Right kidney (tissue), 1 donor: Measurements from ENCODE around the gene ASB5.
"Not testable (repeated sequence)": the region's sequence is repeated elsewhere in the genome, so short reads cannot be mapped to it uniquely, and the experiment has no call there.

ENCODE experiments used
- DNase-seq: peaks from one replicate; pipeline ENCODE4 v3.0.0-alpha.2; 2016

ASB5 gene

DNA sequence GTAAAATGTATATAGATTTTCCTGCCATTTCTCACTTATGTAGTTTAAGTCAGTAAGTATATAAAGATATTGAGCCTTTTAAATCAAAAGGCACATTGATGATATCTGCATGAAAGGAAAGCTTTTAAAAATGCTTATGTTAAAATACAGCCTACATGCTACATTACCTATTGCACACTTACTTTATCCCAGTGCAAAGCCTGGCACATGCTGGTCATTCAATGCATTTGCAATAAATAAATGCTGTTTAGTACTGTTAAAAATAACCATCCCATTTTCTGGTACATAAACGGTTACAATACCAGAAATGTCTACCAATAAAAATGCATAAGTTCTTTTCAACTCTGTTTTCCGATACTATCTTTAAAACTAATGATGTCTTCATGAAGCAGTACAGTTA is 51.5 kb downstream of the ASB5 start:
- DNase-seq: no peak

DNA sequence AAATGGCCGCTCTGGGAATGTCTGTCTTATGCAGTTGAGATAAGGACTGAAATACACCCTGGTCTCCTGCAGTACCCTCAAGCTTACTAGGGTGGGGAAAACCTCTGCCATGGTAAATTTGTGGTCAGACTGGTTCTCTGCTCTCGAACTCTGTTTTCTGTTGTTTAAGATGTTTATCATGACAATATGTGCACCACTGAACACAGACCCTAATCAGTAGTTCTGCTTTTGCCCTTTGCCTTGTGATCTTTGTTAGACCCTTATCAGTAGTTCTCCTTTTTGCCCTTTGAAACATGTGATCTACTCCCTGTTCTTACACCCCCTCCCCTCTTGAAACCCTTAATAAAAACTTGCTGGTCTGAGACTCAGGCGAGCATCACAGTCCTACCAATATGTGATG is 56.7 kb downstream of the ASB5 start:
- DNase-seq: not testable (repeated sequence)

DNA sequence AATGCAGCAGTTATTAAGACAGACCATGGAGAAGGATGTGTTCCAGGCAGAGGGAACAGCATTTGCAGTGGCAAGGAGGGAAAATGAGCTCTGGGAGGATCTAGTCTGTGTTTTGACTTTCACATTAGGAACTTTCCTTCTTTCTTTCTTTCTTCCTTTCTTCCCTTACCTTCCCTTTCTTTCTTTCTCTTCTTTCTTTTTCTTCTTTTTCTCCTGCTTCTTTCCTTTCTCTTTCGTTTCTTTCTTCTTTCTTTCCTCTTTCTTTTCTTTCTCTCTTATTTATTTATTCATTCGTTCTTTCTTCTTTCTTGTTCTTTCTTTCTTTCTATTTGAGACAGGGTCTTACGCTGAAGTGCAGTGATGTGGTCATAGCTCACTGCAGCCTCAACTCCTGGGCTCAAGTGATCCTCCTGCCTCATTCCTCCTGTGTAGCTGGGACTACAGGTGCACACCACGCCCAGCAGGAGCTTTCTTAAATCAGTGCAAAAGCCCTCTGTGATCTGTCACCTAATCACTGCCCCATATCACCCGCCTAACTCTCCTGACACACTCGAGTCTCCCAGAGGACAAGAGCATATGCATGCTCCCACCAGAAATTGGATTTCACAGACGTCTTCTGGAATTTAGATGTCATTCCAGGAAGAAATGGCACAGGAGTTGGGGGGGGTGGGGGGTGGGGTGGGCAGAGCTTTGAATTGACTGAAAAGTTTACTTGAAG is 58.3 kb downstream of the ASB5 start:
- no peak for DNase-seq

DNA sequence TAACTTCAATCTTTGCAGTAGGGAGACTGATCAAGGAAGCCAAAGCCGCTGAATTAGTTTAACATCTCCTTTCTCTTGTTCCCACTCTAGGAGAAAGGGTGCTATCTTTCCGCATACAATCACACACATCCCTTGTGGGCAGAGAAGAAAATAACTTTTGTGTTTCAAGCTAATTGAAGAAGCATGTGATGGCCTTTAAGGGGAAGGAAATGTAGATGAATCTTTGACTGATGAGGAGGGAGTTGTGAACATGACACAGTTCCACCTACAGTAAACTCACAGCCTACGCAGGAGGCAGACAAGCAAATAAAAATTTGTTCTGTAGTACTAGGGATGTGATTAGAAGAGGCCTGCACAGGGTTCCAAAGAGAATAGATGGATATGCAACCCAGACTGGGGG is 58.9 kb downstream of the ASB5 start:
- no peak for DNase-seq

DNA sequence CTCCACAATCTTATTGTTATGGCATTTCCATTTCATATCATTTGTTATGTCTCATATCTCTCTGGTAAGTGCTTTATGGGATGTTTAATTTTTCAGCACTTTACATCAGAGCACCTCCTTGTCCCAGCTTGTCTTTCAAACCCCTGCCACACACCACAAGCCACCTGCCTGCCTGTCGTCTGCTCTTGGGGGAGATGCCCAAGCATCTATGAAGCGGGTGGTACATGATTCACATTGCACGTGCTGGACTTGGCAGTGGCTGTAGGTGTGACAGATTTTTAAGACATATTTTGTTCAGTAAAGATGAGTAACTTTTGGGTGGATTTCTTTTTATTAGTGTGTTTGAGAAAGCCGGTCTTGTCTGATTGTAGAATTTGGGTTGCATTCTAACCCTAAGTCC is 59.5 kb downstream of the ASB5 start:
- DNase-seq: no peak

DNA sequence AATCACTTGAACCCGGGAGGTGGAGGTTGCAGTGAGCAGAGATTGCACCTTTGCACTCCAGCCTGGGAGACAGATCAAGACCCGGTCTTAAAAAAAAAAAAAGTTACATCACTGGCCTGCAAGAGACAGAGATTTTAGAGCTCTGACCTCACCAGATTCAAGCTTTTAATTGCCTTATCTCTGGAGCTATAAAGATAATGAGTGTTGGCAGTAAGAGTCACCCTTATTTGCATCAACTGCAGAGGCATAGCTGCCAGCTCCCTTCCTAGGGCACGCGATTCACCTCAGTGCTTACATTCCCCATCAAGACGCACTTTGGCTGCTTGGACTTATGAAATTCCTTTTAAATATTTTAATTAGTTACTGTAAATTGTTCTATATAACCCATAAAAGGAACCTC is 61.2 kb downstream of the ASB5 start:
- no peak for DNase-seq

DNA sequence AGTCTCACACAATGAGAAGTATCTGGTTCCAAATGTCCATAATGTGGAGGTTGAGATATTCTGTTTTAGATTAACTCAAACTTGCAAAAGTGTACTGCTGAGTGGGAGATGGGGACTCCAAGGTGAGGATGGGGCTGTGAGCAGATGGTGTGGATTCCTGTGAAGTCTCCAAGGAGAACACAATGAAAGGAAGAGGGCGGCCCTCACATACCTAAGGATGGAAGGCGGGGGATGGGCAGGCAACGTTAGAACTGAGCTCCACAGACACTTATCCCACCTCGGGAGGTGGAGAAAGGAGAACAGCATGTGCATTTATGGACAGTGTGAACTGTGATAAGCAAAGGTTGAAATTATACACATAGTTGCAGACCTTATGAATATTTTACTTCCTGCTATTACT is 63.7 kb downstream of the ASB5 start:
- DNase-seq: no peak

DNA sequence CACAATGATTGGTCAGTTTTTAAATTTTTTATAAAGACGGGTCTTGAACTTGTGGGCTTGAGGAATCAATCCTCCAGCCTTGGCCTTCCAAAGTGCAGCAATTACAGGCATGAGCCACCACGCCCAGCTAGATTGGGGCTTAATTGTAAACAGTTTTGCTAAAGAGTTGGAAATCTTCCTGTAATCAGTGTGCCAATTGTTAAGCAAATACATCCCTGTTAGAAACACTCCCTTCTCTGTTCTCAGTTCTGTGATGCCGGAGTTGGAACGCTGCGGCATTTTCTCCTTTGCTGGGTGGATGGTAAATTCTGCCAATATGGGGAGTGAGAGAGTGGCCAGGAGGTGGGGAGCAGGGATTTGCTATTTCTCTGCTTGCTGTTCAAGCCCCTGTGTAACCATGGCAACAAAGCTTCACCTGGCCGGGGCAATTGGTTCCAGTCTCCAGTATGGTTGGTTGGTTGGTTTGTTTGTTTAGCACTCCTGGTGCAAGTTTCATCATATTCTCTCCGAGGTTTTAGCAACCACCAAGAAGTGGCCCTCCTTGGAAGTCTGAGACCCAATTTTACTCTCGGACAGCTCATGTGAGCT is 70.6 kb downstream of the ASB5 start:
- no peak for DNase-seq

DNA sequence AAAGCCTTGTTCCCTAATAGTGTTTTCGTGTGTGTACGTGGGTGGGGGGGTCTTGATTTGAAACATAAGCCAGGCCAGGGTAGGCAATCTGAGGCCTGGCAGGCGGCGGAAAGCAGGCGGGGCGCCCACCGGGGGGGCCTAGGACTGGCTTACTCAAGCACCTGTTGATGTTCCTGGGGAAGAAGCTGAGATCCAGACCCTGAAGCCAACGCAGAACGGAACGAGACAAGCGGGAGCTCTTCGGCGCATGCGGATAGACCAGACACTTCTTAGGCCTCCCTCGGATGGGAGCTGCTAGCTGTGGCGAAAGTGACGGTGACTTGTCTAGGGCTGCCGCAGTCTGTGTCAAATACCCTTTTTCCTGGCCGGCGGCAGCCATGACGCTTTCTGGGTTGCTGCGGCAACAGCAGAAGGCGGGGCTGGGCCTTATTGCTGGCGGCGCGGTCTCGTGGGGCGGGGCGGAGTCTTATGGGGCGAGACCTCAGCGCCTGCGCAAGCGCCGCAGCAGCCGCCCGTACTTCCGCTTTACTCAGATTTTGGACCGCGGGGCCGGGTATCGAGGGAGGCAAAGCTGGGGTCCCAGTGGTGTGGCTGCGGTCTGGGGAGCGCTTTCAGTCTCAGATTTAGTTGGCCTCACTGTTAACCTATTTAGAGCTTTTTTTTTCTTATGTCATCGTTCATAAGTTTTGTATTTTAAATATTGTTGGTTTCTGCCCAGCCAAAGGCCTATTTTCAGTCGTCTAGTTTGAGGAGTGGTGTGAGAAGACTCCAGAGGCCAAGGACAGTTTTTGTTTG is 73.6 kb downstream of the ASB5 start, which contains the start of gene SPATA4:
TSS of gene SPATA4 (minus strand) at position 402 of the 795 bp plus-strand sequence. CDS start at position 379, 23 bp downstream.
- DNase-seq: peak; percentile 85

DNA sequence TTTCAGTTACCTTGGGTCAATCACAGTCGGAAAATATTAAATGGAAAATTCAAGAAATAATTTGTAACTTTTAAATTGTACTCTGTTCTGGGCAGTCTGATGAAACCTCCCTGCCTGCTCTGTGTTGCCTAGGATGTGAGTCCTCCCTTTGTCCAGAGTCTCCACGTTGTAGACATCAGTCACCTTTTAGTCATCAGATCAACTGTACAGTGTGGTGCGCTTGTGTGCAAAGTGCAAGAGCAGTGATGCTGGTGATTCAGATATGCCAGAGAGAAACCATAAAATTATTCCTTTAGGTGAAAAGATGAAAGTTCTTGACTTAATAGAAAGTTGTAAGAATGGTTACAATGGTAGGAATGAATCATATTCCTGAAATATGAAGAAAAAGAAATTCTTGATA is 75.1 kb downstream of the ASB5 start:
- DNase-seq: no peak

DNA sequence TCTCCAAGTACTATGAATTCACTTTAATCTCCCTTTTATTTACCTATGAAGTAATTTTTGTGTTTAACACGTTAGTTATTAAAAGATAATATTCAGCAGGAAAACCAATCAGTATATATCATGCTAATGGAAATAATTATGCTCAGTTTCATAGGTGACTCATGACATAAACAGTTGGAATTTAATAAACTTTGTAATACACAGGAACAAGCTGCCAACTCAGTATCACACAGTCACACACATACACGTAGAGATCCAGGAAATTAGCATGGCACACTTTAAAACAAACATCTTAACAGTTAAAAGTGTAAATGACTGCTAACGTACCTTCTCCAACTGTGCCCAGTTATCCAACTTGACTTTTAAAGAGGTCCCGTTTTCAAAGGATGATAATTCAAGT is 75.9 kb downstream of the ASB5 start:
- no peak for DNase-seq

DNA sequence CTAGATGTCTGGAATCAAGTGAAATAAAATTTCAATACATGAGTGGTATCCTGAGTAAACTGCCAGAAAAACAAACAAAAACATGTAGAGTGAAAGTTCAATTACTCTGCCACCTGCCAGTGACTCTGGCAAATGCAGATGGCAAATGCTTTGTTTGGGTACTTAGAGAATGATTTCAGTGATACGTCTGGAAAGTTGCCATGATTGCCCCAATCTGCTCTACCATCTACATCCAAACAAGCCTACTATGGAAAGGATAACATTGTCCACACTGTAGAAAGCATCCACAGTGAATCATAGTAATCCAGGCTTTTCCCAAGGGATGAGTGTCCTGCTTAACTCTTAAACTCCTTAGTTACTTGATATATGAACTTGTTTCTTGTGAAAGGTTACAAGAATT is 77.0 kb downstream of the ASB5 start:
- no peak for DNase-seq

DNA sequence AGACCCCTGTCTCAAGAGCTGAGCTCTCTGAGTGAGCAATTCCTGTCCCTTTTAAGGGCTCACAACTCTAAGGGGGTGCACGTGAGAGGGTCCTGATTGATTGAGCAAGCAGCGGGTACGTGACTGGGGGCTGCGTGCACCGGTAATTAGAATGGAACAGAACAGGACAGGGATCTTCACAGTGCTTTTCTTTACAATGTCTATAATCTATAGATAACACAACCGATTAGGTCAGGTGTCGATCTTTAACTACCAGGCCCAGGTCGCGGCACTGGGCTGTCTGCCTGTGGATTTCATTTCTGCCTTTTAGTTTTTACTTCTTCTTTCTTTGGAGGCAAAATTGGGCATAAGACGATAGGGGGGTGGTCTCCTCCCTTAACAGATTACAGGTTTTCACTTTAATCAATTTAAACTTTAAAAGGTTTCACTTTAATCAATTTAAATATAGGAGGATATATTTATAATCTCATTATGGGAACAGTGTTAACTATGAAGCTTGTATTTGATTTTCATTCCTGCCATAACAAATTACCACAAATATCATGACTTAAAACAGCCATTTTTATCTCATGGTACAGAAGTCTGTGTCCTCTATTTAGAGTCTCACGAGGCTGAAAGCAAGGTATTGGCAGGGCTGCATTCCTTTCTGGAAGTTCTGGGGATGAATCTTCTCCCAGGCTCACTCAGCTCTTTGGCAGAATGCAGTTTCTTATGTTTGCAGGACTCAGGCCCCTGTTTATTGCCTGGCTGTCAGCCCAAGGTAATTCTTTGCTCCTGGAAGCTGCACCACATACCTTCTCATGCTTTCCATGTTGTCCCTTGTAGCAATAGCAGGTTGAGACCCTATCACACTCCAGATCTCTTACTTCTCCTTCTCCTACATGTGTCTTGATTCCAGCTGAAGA is 78.9 kb downstream of the ASB5 start:
- no peak for DNase-seq

DNA sequence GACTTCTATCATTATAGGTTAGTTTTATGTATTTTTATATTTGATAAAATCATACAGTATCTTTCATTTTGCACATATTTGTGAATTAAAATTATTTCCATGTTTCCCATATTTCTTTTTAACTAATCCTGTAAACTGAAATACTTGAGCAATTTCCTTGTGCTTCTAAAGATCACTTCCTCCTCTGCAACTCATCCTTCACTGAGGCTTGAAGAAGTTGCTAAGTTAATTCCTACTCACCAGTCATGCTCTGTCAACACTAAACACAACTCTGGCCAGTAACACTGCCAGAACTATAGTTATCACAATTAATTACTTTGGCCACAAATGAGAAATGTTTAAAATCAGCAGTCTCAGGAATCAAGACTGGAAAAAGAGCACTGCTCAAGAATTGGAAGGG is 80.4 kb downstream of the ASB5 start:
- DNase-seq: no peak

DNA sequence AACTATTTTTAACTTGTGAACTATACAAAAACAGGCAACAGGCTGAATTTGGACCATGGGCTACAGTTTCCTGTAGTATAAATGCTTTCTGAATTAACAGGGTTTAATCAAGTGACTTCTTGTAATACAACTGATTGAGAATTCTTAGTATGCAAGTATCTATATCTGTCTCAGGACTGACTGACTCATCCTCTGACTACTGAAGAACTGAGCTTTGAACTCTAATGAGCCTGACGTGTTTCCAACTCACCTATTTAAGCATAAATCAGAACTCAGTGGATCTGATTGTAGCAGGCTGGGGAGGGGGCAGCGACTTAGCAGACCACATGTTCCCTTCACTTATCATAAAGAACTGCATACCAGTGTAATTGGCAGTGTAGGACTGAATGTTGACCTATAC is 81.4 kb downstream of the ASB5 start:
- no peak for DNase-seq

DNA sequence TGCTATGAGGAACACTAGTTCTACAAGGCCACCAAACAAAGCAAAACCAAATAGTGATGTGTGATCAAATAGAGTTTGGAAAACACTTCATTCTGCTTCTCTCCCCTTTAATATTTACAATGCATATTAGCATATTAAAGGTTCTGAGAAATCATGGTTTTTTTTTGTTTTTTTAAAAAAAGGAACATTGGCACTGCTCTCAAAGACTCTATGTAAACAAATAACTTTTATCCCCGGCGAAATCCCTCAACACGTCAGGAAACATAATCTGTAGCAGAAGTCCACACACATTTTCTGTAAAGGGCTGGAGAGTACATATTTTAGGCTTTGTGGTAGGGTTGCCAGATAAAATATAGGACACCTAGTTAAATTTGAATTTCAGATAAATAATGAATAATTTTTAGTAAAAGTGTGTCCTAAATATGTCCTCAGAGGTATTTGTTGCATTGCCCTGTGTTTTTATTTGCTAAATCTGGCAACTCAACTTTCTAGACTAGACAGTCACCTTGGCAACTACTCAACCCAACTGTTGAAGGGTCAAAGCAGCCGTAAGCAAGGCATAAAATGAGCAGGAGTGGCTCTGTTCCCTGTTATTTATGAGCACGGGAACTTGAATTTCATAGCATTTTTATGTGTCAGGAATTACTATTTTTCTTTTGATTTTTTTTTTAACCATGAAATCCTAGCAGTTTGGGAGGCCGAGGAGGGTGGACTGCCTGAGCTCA is 82.2 kb downstream of the ASB5 start:
- no peak for DNase-seq

DNA sequence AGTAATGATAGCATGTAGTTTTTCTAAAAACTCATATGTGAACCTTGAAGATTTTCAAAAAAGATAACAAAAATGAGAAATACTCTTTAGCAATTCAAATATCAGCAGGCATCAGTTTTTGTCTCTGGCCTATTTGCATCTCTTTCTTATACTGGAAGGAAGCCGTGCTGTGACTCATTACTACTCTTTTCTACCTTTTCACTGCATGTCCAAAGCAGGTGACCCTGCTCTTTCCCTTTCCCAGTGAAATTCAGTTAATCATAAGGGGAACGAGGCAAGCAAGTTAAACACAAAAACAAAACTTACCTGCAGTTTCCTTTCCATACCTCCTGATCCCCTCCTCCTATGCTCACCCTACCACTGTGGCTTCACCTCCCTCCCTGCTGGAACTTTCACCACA is 83.0 kb downstream of the ASB5 start:
- no peak for DNase-seq

DNA sequence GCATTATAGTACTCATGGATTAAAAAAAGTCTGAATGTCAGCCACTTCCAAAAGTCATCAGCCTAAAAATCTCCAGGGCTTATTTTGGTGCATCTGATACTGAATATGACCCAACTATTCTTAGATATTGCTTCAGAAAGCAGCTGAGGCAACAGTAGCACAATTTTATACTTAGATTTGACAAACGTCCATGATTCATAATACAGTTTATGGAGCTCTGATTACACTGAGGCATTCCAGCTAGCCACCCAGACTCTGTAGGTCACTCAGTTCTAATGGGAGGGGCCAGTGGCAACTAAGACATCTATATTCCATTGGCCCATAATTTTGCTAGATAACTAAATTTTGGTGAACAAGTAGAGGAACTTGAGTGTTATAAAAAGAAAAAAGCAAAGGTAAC is 84.0 kb downstream of the ASB5 start:
- DNase-seq: no peak
